Adrenal gland (tissue), 5 donors: ENCODE results near the gene AHNAK2.
"Not testable (repeated sequence)": the region's sequence is repeated elsewhere in the genome, so short reads cannot be mapped to it uniquely, and the experiment has no call there.

Experiments used
- CTCF ChIP-seq, 6 experiments: fragments of 450-650 bp in 4 of 6; fragments of 200-600 bp in 2 of 6; sonication (generic) in 1 of 6; IDR thresholded peaks; 1 replicate in 5 of 6; 2 replicates in 1 of 6; pipeline versions ENCODE4 v1.5.1 to v1.8.0; 2016 to 2021; ENCODE audit warnings: antibody characterized with exemption in 6 of 6, mild to moderate bottlenecking in 2 of 6, moderate library complexity in 1 of 6
- POLR2A ChIP-seq, 2 donors: fragments of 450-650 bp; IDR thresholded peaks; one replicate each; pipeline ENCODE4 v1.6.1; 2017; ENCODE audit warnings: antibody characterized with exemption in 2 of 2, mild to moderate bottlenecking in 2 of 2, moderate library complexity in 1 of 2
- donor health status: DM: no; HTN: no; CAD: no.

- TF ChIP-seq CTCF, POLR2A (IDR thresholded peaks at IDR 0.05): not testable (repeated sequence)
These were observed 30.1 kb downstream of the AHNAK2 start for GRCh38 chr14:104947881-104948735.
